Islet precursor cell (in vitro differentiated cells): ENCODE measurements around the gene FBXL15.

Source experiments
- DNase-seq: peaks from one replicate; pipeline ENCODE4 v3.0.0-alpha.2; 2018

Gene FBXL15

GRCh38 chr10:102411341-102412255 is 9.0 kb upstream of the FBXL15 start:
- no peak for DNase-seq

GRCh38 chr10:102412293-102412692 is 8.3 kb upstream of the FBXL15 start:
- no peak for DNase-seq

DNA sequence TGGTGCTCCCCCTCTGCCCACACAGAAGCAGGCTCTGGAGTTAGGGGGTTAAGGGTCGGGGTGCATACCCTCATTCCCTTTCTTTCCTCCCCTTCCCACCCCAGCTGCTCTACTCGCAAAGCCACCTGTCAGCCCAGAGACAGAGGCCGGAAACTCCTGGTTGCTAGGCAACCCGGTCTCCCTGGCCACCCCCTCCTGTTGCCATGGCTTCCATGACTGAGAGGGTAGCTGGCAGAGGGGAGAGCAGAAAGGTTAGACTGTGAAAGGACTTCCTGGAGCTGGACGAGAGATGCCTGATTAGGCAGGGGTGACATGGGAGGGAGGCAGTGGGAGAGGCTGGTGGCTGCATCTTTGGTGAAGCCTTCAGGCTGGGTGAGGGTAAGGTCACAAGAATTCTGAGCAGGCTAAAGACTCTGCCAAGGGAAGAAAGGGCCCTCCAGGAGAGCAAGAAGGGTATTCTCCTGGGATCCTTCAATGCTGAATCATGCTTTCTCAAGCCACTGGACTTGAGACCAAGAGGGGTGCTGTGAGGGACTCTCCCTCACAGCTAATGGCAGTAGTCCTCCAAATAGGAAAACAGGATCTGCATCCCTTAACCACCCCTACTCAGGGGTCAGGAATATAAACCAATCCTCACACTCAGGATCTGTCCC is 7.5 kb upstream of the FBXL15 start:
- no peak for DNase-seq

DNA sequence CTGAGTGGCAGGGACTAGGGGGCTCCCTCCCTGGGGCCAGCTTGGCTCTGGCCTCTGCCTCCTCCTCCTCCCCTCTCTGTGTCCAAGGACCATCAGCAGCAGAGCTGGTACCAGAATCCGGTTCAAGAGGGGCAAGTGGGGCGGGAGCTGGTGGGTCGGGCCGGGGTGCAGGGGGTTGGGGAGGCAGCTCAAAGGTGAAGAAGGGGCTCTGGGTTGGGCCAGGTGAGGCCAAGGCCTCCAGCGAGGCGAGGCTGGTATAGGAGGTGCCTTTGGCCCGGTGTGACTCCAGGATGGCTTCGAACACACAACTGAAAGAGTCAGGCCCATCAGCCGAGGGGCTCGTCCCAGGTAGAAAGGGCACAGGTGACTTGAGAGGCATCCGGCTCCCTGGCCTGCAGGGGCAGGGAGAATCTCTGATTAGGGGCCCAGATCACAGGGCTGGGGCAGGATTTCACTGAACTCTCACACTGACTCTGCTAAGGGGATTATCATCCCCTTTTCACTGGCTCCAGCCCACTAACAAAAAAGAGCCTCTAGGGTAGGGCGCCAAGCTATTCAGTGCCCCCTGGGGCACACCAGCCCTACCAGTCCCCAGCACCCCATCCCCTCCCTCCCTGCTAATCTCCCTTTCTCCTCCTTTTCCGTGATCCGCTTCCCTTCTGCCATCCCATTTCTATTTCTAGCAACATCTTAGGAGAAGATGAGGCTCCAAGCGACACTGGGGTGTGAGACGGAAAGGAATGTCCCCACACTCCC is 6.7 kb upstream of the FBXL15 start:
- no peak for DNase-seq

DNA sequence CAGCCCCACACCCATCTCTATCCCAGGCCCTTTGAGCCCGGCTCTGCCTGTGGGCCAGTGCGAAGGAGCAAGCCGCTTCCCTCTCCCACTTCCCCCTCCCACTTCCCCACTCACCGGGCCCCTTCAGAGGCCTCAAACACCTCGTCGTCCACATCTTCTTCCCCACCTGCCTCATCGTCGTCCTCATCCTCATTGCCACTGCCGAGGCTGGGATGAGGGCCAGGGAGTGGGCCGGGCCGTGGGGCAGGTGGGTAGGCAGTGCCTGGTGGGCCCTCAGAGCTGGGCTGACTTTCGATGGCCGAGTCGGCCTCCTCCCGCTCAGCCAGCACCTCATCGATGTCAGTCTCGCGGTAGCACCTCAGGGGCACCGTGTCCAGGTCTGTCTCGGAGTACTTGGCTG is 5.9 kb upstream of the FBXL15 start:
- no peak for DNase-seq

- no peak for DNase-seq
Observed at GRCh38 chr10:102416283-102416682, 4.4 kb upstream of the FBXL15 start.

GRCh38 chr10:102416695-102417094 is 3.9 kb upstream of the FBXL15 start:
- no peak for DNase-seq

GRCh38 chr10:102418622-102419268 is 1.9 kb upstream of the FBXL15 start, which contains the start of gene PSD:
PSD (minus strand) TSS chr10:102418785; CDS start chr10:102417038, 1,747 bp downstream.
- DNase-seq, result no peak

GRCh38 chr10:102419269-102420180 is 1.1 kb upstream of the FBXL15 start:
- DNase-seq, result peak; percentile 77

DNA sequence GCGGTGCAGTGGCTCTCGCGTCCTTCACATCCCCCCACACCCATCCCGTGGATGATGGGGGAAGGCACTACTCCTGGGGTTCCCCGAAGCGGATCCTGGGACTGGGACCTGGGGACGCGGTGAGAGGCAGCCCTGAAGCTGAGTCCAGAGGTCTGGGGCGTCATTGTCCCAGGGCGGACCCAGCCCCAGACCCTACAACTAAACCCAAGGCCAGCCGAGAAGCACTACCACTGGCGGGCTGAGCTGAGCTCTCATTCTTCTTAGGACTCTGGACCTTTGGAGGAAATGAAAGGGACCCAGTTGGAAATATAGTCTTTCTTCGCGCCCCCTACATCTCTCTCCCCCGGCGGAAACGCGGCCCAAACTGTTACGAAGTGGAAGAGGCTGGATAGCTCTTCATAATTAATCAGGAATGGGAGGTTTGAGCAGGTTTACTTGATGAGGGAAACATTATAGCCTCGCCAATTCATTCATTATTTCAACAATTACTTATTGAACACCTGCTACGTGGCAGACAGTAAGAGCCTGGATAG is 389 bp upstream of the FBXL15 start:
- no peak for DNase-seq

DNA sequence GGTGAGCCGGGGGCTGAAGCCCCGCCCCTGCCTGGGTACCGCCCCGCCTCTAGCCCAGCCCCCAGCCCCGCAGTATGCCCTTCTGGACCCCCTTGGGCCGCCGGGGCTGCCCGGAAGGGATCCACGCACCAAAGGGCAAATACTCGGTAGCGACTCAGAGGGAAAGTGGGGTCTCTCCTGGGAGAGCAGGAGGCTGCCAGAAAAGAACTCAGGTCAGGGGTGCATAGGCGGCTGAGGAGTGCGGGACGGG is 796 bp downstream of the FBXL15 start:
- DNase-seq, result no peak

DNA sequence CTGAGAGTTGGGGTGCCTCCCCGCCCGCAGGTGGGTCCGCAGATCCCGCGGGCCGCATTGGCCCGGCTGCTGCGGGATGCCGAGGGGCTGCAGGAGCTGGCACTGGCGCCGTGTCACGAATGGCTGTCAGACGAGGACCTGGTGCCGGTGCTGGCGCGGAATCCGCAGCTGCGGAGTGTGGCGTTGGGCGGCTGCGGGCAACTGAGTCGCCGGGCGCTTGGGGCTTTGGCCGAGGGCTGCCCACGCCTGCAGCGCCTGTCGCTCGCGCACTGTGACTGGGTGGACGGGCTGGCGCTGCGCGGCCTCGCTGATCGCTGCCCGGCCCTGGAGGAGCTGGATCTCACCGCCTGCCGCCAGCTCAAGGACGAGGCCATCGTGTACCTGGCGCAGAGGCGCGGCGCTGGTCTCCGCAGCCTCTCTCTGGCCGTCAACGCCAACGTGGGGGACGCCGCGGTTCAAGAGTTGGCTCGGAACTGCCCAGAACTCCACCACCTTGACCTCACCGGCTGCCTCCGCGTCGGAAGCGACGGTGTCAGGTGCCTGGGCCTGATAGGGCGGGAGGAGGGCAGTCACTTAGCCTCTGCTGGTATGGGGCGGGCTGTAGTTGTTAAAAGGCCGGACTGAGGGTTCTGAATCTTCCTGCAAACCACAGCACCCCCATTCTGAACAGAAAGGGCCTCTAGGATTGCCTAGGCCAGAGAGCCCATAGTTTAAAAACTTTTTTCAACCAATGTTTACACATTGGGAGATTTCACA is 1.3 kb downstream of the FBXL15 start:
- DNase-seq, result no peak

- peak; percentile 91 for DNase-seq
Observed at GRCh38 chr10:102422545-102423129, 2.0 kb downstream of the FBXL15 start.

DNA sequence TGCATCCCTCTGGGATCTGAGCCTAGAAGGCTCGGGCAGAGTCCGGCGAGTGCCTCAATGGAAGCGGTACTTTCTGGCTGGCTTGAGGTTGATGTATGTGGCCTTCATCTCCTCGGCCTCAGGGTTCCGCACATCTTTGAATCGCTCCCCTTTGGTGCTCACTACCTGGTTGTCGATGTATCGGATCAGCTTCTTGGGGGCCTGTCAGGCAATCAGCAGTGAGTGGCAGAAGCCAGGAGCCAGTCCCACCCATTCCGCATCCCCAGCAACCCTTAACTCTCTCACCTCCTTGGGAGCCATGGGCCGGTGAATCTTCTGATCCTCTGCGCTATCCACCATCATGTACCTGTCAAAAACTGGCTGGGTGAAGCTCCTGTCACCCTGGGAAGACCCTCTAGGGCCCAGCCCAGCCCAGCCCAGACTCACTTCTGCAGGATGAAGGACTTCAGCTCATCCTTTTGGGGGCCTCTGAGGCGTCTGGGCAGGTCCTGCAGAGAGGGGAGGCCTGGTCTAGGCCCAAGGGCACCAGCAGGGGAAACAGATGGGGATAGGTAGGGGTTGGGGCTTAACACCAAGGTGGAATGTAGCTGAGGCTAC is 2.8 kb downstream of the FBXL15 start:
- no peak for DNase-seq

DNA sequence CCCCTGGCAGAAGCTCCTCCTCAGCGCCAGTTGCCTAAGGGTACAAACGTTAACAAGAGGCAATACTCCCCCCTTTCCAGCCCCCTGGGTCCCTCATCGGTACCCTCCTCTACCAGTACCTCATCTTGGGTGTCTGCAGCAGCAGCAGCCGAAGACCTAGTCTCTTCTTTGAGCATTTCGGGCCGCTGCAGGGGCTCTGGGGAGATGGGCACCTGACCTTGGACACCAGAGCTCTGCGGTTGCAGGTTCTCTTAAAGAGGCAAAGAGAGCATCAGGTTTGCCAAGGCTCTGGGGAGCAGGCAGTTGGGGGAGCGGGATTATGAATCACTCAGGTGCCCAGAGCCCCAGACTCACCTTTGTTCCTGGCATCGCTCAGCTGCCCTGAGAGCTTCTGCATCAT is 3.5 kb downstream of the FBXL15 start:
- DNase-seq, result no peak

DNA sequence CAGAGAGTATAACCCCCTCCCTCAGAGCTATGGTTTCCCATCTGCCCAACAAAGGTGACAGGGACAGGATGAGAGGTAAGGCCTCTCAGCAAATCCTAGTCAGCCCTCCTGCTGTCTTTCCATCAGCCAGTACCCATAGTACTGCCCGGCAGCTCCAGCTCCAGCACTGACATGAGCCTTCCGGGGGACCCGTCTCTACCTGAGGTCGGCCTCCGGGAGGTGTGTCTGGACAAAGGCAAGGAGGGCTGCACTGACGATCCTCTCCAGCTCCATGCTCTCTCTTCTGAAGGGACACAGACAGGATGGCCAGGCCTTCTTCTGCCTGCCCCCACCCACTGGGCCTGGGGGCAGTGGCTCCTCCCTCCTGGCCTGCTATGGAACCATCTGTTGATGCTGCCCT is 4.3 kb downstream of the FBXL15 start:
- no peak for DNase-seq

DNA sequence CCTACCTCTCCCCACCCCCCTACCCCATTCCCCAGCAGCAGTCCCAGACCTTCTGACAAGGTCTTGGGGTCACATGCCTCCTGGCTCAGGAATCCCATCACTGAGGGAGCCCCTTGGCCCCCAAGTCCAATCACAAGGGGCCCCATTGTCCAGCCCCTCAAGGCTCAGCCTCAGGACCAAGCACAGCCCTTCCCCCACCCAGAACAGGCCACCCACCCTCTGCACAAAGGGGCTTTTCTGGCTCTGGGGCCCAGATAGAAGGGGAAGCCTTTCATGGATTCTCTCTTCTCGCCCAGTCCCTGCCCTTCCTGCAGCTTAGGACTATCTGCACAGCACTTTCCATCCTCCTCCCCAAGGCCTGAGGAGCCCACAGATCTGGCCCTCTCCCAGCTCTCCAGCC is 4.8 kb downstream of the FBXL15 start:
- no peak for DNase-seq

GRCh38 chr10:102426803-102427287 is 6.2 kb downstream of the FBXL15 start:
- no peak for DNase-seq

DNA sequence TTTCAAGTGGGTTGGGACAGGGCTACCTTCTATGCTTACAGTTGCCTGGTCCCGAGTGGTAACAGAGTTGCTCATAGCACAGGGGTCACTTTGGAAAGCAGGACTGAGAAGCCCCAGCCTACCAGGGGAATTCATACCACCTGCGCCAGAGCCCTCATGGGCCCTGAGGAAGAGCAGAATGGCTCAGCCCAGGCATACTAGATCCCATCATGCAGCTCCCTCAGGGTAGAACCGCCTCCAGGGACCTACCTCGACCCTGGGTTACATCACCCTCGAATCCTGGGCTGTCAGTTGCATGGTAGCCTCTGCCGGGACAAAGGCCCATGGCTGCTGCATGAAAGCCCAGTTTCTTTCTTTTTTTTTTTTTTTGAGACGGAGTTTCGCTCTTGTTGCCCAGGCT is 8.8 kb downstream of the FBXL15 start:
- peak; percentile 51 for DNase-seq
